Mesendoderm (in vitro differentiated cells): ENCODE results near the gene ICA1L.
A peak's percentile ranks its signal among the peaks of the same experiment; 100 is the strongest.

Source experiments
- DNase-seq: peaks from one replicate; pipeline ENCODE4 v3.0.0; 2013
- H2AK5ac ChIP-seq: 2 replicates; pipeline ENCODE4 v1.6.1; 2013; ENCODE audit warnings: low read length, inconsistent platforms
- H2BK120ac ChIP-seq: 2 replicates; pipeline ENCODE4 v1.6.1; 2013; ENCODE audit warnings: low read depth, mild to moderate bottlenecking, low read length, moderate library complexity, mixed read lengths
- H2BK15ac ChIP-seq: replicated peaks from 2 replicates; pipeline ENCODE4 v1.6.1; 2013; ENCODE audit warnings: low read depth, mild to moderate bottlenecking, moderate library complexity
- H2BK5ac ChIP-seq: 2 replicates; pipeline ENCODE4 v1.6.1; 2013; ENCODE audit warnings: low read length, inconsistent platforms
- H3K18ac ChIP-seq: 2 replicates; pipeline ENCODE4 v1.6.1; 2013; ENCODE audit warnings: mild to moderate bottlenecking, low read length, mixed read lengths
- H3K23ac ChIP-seq: one replicate; pipeline ENCODE4 v1.6.1; 2013; ENCODE audit warnings: low read length
- H3K27ac ChIP-seq: 2 replicates; pipeline ENCODE4 v1.5.1; 2013; ENCODE audit warnings: low read depth, mild to moderate bottlenecking, inconsistent platforms, low read length, moderate library complexity
- H3K27me3 ChIP-seq: 2 replicates; pipeline ENCODE4 v1.6.1; 2013; ENCODE audit warnings: low read length, control low read depth, mild to moderate bottlenecking, inconsistent platforms; ENCODE audit not compliant: insufficient read depth, poor library complexity
- H3K36me3 ChIP-seq: 2 replicates; pipeline ENCODE4 v1.6.1; 2013; ENCODE audit warnings: low read length, inconsistent platforms; ENCODE audit not compliant: control insufficient read depth, insufficient read depth
- H3K4ac ChIP-seq: one replicate; pipeline ENCODE4 v1.6.1; 2013; ENCODE audit warnings: low read depth, mild to moderate bottlenecking, low read length, moderate library complexity
- H3K4me1 ChIP-seq: 2 replicates; pipeline ENCODE4 v1.6.1; 2013; ENCODE audit warnings: low read depth, low read length, inconsistent platforms; ENCODE audit not compliant: control insufficient read depth
- H3K4me2 ChIP-seq: 2 replicates; pipeline ENCODE4 v1.6.1; 2013; ENCODE audit warnings: low read length
- H3K4me3 ChIP-seq: 2 replicates; pipeline ENCODE4 v1.5.1; 2013; ENCODE audit warnings: mild to moderate bottlenecking, low read length
- H3K56ac ChIP-seq: one replicate; pipeline ENCODE4 v1.6.1; 2013; ENCODE audit warnings: low read length
- H3K79me1 ChIP-seq: 2 replicates; pipeline ENCODE4 v1.6.1; 2013; ENCODE audit warnings: low read length, inconsistent platforms
- H3K79me2 ChIP-seq: 2 replicates; pipeline ENCODE4 v1.6.1; 2013; ENCODE audit warnings: mild to moderate bottlenecking, low read length; ENCODE audit not compliant: control insufficient read depth, insufficient read depth
- H3K9ac ChIP-seq: 2 replicates; pipeline ENCODE4 v1.6.1; 2013; ENCODE audit warnings: low read length, inconsistent platforms
- H4K5ac ChIP-seq: one replicate; pipeline ENCODE4 v1.6.1; 2013; ENCODE audit warnings: low read length
- H4K8ac ChIP-seq: one replicate; pipeline ENCODE4 v1.6.1; 2013; ENCODE audit warnings: low read depth, mild to moderate bottlenecking, control low read depth, low read length, moderate library complexity
- WGBS: extraction: QIAGEN DNeasy Blood & Tissue Kit; methylation state at CpG from one replicate; pipeline ENCODE4 v1.1.7; 2013; ENCODE audit warnings: low lambda C conversion rate, missing lambda C conversion rate; ENCODE audit not compliant: insufficient coverage; ENCODE audit errors: extremely low coverage; 5-methylcytosine and 5-hydroxymethylcytosine counted together

Gene ICA1L

DNA sequence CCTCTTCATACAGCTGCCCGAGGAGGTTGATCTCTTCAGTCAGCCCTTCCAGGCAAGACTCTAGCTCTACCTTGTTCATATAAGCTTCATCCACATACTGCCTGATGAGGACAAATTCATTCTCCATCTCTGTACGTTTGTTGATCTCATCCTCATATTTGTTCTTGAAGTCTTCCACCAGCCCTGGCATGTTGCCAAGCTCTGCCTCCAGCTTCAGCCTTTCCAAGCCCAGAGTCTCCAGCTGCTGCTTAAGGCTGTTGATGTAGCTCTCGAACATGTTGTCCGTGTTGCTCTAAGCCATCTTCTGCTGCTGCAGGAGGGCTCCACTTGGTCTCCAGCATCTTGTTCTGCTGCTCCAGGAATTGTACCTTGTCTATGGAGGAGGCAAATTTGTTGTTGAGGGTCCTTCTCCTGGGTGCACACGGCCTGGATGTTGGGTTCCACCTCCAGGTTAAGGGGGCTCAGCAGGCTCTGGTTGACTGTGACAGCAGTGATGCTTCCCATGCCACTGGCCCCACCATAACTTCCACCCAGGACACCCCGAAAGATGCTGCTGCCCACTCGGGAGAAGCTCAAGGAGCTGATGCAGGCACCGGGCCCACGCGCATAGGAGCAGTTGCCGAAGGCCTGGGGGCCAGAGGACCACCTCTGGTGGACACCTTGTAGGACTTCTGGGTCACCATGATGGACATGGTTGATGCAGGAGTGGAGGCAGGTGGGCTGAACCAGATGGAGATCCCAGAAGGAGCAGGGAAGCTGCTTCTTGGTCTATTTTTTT, 30.3 kb downstream of the ICA1L start:
- H4K5ac ChIP-seq: no peak overlapping the region
- no peak for DNase-seq
- H2BK15ac ChIP-seq: no peak overlapping the region
- H3K23ac ChIP-seq: no peak overlapping the region
- H3K36me3 ChIP-seq: no peaks in the 10 kb centered on the region
- no peak overlapping the region for H2BK5ac ChIP-seq
- H3K4me2 ChIP-seq: no peak overlapping the region
- H3K79me1 ChIP-seq: no peaks in the 10 kb centered on the region
- WGBS: no CpG with 5 or more reads among the region's 11 CpGs
- H3K27ac ChIP-seq: no peak overlapping the region
- no peak overlapping the region for H2AK5ac ChIP-seq
- H3K9ac ChIP-seq: no peak overlapping the region
- no peak overlapping the region for H2BK120ac ChIP-seq
- H3K4me3 ChIP-seq: no peak overlapping the region
- no peak overlapping the region for H3K18ac ChIP-seq
- no peak overlapping the region for H3K56ac ChIP-seq
- no peaks in the 10 kb centered on the region for H3K4me1 ChIP-seq
- no peak overlapping the region for H3K4ac ChIP-seq
- no peaks in the 10 kb centered on the region for H3K79me2 ChIP-seq
- no peak overlapping the region for H4K8ac ChIP-seq
- H3K27me3 ChIP-seq: no peaks in the 10 kb centered on the region

DNA sequence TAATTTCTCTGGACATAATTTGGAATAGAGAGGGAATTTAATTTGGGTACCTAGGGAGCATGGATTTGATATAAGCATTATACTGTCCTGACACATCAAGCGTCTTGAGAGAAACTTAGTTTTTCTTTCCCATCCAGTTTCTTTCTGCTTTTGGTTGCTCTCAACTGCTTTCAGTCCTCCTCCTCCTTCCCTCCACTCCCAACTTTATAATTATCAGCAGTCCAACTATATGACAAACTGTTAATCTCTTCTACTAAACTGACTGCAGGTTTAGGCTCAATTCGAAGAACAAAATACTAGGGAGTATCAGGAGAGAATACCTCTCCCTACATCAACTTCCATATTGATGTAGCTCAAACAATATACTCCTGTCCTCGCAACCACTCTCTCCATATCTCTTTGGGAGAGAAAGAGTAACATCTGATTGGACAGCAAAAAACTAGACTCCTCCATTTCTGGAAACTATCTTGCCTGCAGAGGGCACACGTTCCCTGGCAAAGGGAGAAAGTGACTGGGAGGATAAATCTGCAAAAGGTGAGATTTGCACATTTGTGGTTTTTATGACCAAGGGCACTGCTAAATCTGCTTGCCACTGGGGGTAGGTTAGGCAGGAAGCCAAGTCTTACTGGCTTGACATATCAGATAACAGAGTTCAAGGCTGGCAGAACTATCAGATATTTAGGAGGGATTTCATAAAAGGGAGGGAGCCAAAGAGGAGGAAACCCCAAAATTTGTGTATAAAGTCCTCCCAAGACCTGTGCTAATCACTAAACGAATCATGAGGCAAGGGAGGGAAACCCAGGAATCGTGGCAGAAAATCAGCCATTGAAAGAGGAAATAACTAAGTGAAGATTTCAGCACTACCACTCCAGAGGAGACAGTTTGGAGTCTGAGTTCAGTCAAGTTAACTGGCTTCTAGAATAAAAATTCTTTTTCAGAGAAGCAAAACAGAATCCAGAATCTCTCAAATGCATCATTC, 40.0 kb downstream of the ICA1L start:
- no peak overlapping the region for H3K56ac ChIP-seq

GRCh38 chr2:202824901-202825300, 46.7 kb downstream of the ICA1L start:
- Histone ChIP-seq H3K27me3 (no peaks in the 10 kb centered on the region), H3K9ac (no peak overlapping the region), H2AK5ac (no peak overlapping the region), H3K4ac (no peak overlapping the region), H3K4me1 (no peaks in the 10 kb centered on the region), H4K5ac (no peak overlapping the region), H2BK15ac (no peak overlapping the region), H2BK120ac (no peak overlapping the region), H3K27ac (no peak overlapping the region), H3K36me3 (no peaks in the 10 kb centered on the region), H3K18ac (no peak overlapping the region), H3K56ac (no peak overlapping the region), H3K4me2 (no peak overlapping the region), H2BK5ac (no peak overlapping the region), H3K23ac (no peak overlapping the region), H3K79me2 (no peaks in the 10 kb centered on the region), H4K8ac (no peak overlapping the region), H3K4me3 (no peak overlapping the region), H3K79me1 (no peaks in the 10 kb centered on the region)
- no CpG with 5 or more reads among the region's 1 CpG for WGBS
- no peak for DNase-seq

More for the DNA sequence above, 40.0 kb downstream of the ICA1L start:
- no peak overlapping the region for H3K4me3 ChIP-seq
- no peak overlapping the region for H3K27ac ChIP-seq
- H3K4me1 ChIP-seq: no peaks in the 10 kb centered on the region
- no peak overlapping the region for H2BK15ac ChIP-seq
- no peak overlapping the region for H3K4me2 ChIP-seq
- H3K9ac ChIP-seq: no peak overlapping the region
- no peak overlapping the region for H4K8ac ChIP-seq
- H2BK120ac ChIP-seq: no peak overlapping the region
- H3K79me1 ChIP-seq: no peaks in the 10 kb centered on the region
- no peaks in the 10 kb centered on the region for H3K79me2 ChIP-seq
- H3K27me3 ChIP-seq: no peaks in the 10 kb centered on the region
- no peak overlapping the region for H2BK5ac ChIP-seq
- no CpG with 5 or more reads among the region's 6 CpGs for WGBS
- no peak overlapping the region for H4K5ac ChIP-seq
- no peak overlapping the region for H3K18ac ChIP-seq
- H3K23ac ChIP-seq: no peak overlapping the region
- H3K36me3 ChIP-seq: no peaks in the 10 kb centered on the region
- no peak overlapping the region for H2AK5ac ChIP-seq
- peak; percentile 63 for DNase-seq
- H3K4ac ChIP-seq: no peak overlapping the region

GRCh38 chr2:202822411-202822810, 49.2 kb downstream of the ICA1L start:
- Histone ChIP-seq H3K9ac (no peak overlapping the region), H2BK120ac (no peak overlapping the region), H2BK5ac (no peak overlapping the region), H3K27me3 (no peaks in the 10 kb centered on the region), H4K8ac (no peak overlapping the region), H3K4me1 (no peaks in the 10 kb centered on the region), H3K4me2 (no peak overlapping the region), H2AK5ac (no peak overlapping the region), H3K27ac (no peak overlapping the region), H2BK15ac (no peak overlapping the region), H3K18ac (no peak overlapping the region), H3K4me3 (no peak overlapping the region), H4K5ac (no peak overlapping the region), H3K56ac (no peak overlapping the region), H3K79me1 (no peaks in the 10 kb centered on the region), H3K4ac (no peak overlapping the region), H3K23ac (no peak overlapping the region), H3K36me3 (no peaks in the 10 kb centered on the region), H3K79me2 (no peaks in the 10 kb centered on the region)
- DNase-seq: no peak
- WGBS: no CpG with 5 or more reads among the region's 2 CpGs

DNA sequence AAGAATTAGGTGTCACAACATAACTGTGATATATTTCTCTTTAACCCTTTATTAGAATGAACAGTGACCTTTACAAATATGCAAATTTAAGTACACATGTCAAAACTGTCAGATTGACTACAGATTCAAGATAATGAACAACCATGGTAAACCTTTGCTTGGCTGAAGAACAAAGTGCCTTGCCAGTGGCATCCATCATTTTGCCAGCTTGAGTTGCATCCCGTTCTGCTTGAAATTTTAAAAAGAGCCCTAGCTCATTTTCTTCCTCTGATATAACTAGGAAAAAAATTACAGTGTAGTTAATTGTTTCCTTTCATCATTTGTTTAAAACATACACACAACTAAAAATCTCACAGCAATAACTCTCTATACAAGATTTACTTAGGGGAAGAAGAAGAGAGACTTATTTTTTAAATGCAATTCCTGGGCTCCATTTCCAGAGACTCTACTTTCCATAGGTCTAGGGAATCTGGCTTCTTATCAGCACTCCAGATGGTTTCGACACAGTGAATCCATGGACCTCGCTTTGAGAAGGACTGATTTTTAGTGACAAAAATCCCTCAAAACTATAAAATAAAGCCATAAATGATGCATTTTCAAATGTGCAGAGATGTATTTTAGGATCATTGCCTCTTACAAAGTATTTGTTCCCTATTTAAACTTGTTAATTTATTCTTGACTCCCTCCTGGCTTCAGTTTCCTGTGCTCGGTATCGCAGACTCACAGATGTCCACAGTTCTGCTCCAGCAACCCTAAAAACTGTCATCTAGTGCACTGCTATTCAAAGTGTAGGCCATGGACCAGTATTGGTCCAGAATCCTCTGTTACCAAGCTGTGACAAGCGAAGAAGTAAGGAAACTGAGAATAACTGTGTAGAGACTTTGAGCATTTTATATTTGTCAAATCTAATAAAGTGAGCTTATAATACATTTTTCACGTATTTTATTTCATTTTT, 50.1 kb downstream of the ICA1L start:
- no peak for DNase-seq
- Histone ChIP-seq H3K9ac (no peak overlapping the region), H3K18ac (no peak overlapping the region), H3K4me3 (no peak overlapping the region), H4K5ac (no peak overlapping the region), H3K79me2 (no peaks in the 10 kb centered on the region), H3K27me3 (no peaks in the 10 kb centered on the region), H3K23ac (no peak overlapping the region), H3K27ac (no peak overlapping the region), H2BK5ac (no peak overlapping the region), H3K79me1 (no peaks in the 10 kb centered on the region), H3K36me3 (no peaks in the 10 kb centered on the region), H2AK5ac (no peak overlapping the region), H2BK15ac (no peak overlapping the region), H3K56ac (no peak overlapping the region), H4K8ac (no peak overlapping the region), H3K4me2 (no peak overlapping the region), H3K4me1 (no peaks in the 10 kb centered on the region), H3K4ac (no peak overlapping the region), H2BK120ac (no peak overlapping the region)
- no CpG with 5 or more reads among the region's 7 CpGs for WGBS
